ENCODE measurements around the gene USP10. TPM values are rescaled to one million over a fixed set of nuclear protein-coding genes. Genes with fewer than 3 reads are reported as not detected.

Gene USP10, protein sequence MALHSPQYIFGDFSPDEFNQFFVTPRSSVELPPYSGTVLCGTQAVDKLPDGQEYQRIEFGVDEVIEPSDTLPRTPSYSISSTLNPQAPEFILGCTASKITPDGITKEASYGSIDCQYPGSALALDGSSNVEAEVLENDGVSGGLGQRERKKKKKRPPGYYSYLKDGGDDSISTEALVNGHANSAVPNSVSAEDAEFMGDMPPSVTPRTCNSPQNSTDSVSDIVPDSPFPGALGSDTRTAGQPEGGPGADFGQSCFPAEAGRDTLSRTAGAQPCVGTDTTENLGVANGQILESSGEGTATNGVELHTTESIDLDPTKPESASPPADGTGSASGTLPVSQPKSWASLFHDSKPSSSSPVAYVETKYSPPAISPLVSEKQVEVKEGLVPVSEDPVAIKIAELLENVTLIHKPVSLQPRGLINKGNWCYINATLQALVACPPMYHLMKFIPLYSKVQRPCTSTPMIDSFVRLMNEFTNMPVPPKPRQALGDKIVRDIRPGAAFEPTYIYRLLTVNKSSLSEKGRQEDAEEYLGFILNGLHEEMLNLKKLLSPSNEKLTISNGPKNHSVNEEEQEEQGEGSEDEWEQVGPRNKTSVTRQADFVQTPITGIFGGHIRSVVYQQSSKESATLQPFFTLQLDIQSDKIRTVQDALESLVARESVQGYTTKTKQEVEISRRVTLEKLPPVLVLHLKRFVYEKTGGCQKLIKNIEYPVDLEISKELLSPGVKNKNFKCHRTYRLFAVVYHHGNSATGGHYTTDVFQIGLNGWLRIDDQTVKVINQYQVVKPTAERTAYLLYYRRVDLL
- total RNA-seq (2022; extraction: Qiagen RNA extraction), result 72.5 to 89.8 TPM (median 74.3 TPM) in 5 replicates

GRCh38 chr16:84699712-84700445 lies at the start of gene USP10:
Gene USP10, plus strand, starts transcription at chr16:84700000. Its CDS starts 91 bp downstream, at chr16:84700091.

GRCh38 chr16:84819644-84820304 lies 120.0 kb downstream of the USP10 start, which contains the start of gene CRISPLD2:
Gene CRISPLD2, plus strand, starts transcription at chr16:84819985. Its CDS starts 18,511 bp downstream, at chr16:84838496.

Other genes starting within 250 kb of the USP10 start
- 45.1 to 60.4 TPM (median 53.1 TPM) in 5 replicates for gene MEAK7, start 195.3 kb upstream of the USP10 start, total RNA-seq (2022; extraction: Qiagen RNA extraction)
- 402 to 538 TPM (median 488 TPM) in 5 replicates for gene COTL1, start 81.9 kb upstream of the USP10 start, total RNA-seq (2022; extraction: Qiagen RNA extraction)
- gene KLHL36, start 51.5 kb upstream of the USP10 start, total RNA-seq (2022; extraction: Qiagen RNA extraction), result 18.5 to 25.9 TPM (median 24.2 TPM) in 5 replicates
- 3.1 to 4.2 TPM (median 3.5 TPM) in 5 replicates for gene CRISPLD2, start 120.0 kb downstream of the USP10 start, total RNA-seq (2022; extraction: Qiagen RNA extraction)